Measurements from ENCODE around the gene MAGI3.

DNA sequence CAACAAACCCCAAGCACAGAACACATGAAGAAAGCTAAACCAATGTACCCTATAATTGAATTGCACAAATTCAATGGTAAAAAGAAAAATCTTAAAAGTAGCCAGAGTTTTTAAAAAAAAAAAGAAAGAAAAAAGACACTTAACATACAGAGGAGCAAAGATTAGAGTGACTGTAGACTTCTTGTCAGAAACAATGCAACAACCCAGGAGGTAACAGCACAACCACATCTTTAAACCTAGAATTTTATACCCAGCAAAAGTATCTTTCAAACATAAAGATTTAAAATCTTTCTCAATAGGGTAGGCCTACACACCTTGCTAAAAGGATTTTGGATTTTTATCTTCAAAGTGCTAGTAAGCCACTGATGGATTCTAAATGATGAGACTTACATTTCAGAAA lies 304.6 kb downstream of the MAGI3 start:
- TF ChIP-seq, protein P1, sequence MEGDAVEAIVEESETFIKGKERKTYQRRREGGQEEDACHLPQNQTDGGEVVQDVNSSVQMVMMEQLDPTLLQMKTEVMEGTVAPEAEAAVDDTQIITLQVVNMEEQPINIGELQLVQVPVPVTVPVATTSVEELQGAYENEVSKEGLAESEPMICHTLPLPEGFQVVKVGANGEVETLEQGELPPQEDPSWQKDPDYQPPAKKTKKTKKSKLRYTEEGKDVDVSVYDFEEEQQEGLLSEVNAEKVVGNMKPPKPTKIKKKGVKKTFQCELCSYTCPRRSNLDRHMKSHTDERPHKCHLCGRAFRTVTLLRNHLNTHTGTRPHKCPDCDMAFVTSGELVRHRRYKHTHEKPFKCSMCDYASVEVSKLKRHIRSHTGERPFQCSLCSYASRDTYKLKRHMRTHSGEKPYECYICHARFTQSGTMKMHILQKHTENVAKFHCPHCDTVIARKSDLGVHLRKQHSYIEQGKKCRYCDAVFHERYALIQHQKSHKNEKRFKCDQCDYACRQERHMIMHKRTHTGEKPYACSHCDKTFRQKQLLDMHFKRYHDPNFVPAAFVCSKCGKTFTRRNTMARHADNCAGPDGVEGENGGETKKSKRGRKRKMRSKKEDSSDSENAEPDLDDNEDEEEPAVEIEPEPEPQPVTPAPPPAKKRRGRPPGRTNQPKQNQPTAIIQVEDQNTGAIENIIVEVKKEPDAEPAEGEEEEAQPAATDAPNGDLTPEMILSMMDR (IDR thresholded peaks at IDR 0.05): no peak
- no peak for TF ChIP-seq EZH2 (IDR thresholded peaks at IDR 0.05; ENCODE audit: borderline replicate concordance, insufficient read depth, low read depth, low read length, poor library complexity, severe bottlenecking)

Measured in B cell (primary cell).